Heart left ventricle (tissue), 16 donors: ENCODE results near the gene TCP1. TPM values are rescaled to one million over a fixed set of nuclear protein-coding genes. Genes with fewer than 3 reads are reported as not detected.
"Not testable (repeated sequence)": the region's sequence is repeated elsewhere in the genome, so short reads cannot be mapped to it uniquely, and the experiment has no call there.

Experiments used
- ATAC-seq, 4 donors: fragments of 200-7000 bp; cut with Tn5 transposase; one replicate each; pipeline ENCODE4 v1.9.1; 2020 to 2022; ENCODE audit warnings: moderate library complexity in 4 of 4, mild to moderate bottlenecking in 3 of 4, moderate number of reproducible peaks in 1 of 4
- DNase-seq, 5 donors: peaks; one replicate each; pipeline ENCODE4 v3.0.0-alpha.2; 2020
- H3K27ac ChIP-seq, 12 donors: fragments of 200-600 bp; sonication (generic) in 4 of 12; one replicate each; pipeline versions ENCODE4 v1.5.0 to v1.8.0; 2016 to 2022; ENCODE audit warnings: mild to moderate bottlenecking in 2 of 12
- H3K27me3 ChIP-seq, 9 donors: fragments of 200-600 bp; sonication (generic) in 2 of 9; one replicate each; pipeline versions ENCODE4 v1.5.1 to v1.8.0; 2016 to 2022; ENCODE audit warnings: mild to moderate bottlenecking in 3 of 9
- H3K36me3 ChIP-seq, 9 donors: fragments of 200-600 bp; sonication (generic) in 2 of 9; one replicate each; pipeline versions ENCODE4 v1.5.0 to v1.8.0; 2018 to 2022; ENCODE audit warnings: mild to moderate bottlenecking in 2 of 9
- H3K4me1 ChIP-seq, 12 donors: fragments of 200-600 bp; sonication (generic) in 4 of 12; one replicate each; pipeline versions ENCODE4 v1.5.0 to v1.8.0; 2016 to 2022; ENCODE audit warnings: mild to moderate bottlenecking in 3 of 12
- H3K4me3 ChIP-seq, 12 donors: fragments of 200-600 bp; sonication (generic) in 4 of 12; one replicate each; pipeline versions ENCODE4 v1.5.0 to v1.8.0; 2017 to 2022; ENCODE audit warnings: mild to moderate bottlenecking in 9 of 12, moderate library complexity in 4 of 12
- H3K9me3 ChIP-seq, 12 donors: fragments of 200-600 bp; sonication (generic) in 4 of 12; one replicate each; pipeline versions ENCODE4 v1.5.0 to v1.8.0; 2016 to 2022; ENCODE audit warnings: mild to moderate bottlenecking in 1 of 12
- CTCF ChIP-seq, 12 donors: fragments of 200-600 bp; sonication (generic) in 4 of 12; IDR thresholded peaks; one replicate each; pipeline versions ENCODE4 v1.5.0 to v1.8.0; 2018 to 2022; ENCODE audit warnings: antibody characterized with exemption in 12 of 12, mild to moderate bottlenecking in 5 of 12
- POLR2A ChIP-seq, 2 donors: fragments of 450-650 bp; IDR thresholded peaks; one replicate each; pipeline ENCODE4 v1.6.1; 2017; ENCODE audit warnings: antibody characterized with exemption in 2 of 2, mild to moderate bottlenecking in 2 of 2, moderate library complexity in 2 of 2
- WGBS, 4 donors: extraction: QIAGEN DNeasy Blood & Tissue Kit in 2 of 4; methylation state at CpG; one replicate each; pipeline versions ENCODE4 v1.1.5 to v1.1.7; 2013 to 2018; 5-methylcytosine and 5-hydroxymethylcytosine counted together
- intact Hi-C, 10 donors: fragments of 100-400 bp; cut with DNase I; formaldehyde crosslinking; loops; one replicate each; pipeline versions ENCODE4 v1.11.1 to v1.14.2; 2022
- polyA plus RNA-seq, 2 donors: library from polyadenylated mRNA; stranded (reverse); fragments of 200-250 nt; gene quantifications; one replicate each; pipeline ENCODE4 v1.2.3, GENCODE V29; 2013
- total RNA-seq, 9 donors: library from RNA; depleted of rRNA in 2 of 9; stranded (reverse); fragments of >200 nt in 2 of 9; fragmentation: NEBNext Ultra II Directional in 3 of 9; extraction: Animal tissue kit (Norgen Biotek cat#: 25700) in 3 of 9; gene quantifications; one replicate each; pipeline versions ENCODE4 v1.1.0 to v1.2.4, GENCODE V29; 2016 to 2023
- donor health status: ischemic (EF 13 %, LVEDD 7.1; RV severe dilation, severe dysfunction).
- donor health status: healthy with polysubstance abuse.
- donor health status: DM: no; HTN: yes; CAD: no.
- donor health status: DM: no; HTN: no; CAD: no.
- donor health status: ischemic (EF 25% LVEDD 6.9; RV normal size, moderate dysfunction).
- donor health status: ischemic (EF 25% LVEDD 5.7; RV mildly dilated, moderate dysfunction).
- donor health status: healthy.
- donor health status: DM: yes; HTN: yes; CAD: no.
- donor health status: ischemic (EF 35%, LVEDD 5.7; RV mildly dilated, moderate dysfunction).
- donor health status: nonischemic (EF 11% LVEDD 7.7; RV severe dilation, severe dysfunction).
- donor health status: DM: yes; HTN: yes; CAD: no.
- donor health status: PGD.
- donor health status: ischemic (EF 29% LVEDD 5.4; RV normal size, mild dysfunction).
- donor health status: nonischemic (EF 23%, LVEDD 6.1; RV moderate dilation, normal function).

Gene TCP1
- total and polyA plus RNA-seq, 11 donors = 89.2 to 241 (median 142) TPM

GRCh38 chr6:159736908-159737307, 52.5 kb downstream of the TCP1 start:
- H3K27me3 ChIP-seq = no peaks in the 10 kb centered on the region
- H3K27ac ChIP-seq = no peak overlapping the region
- WGBS, 4 donors = 85 to 93% (median 89%) methylated on average over 7 of the region's 7 CpGs
- H3K4me3 ChIP-seq = no peak overlapping the region
- no peaks in the 10 kb centered on the region for H3K9me3 ChIP-seq
- intact Hi-C loops = no loop called here
- no peak for ATAC-seq
- DNase-seq = no peak
- peaks cover 0 to 54% (median 51%) of the 10 kb centered on the region in 9 donors for H3K36me3 ChIP-seq
- TF ChIP-seq POLR2A (IDR thresholded peaks at IDR 0.05) = no peak
- no peak for TF ChIP-seq CTCF (IDR thresholded peaks at IDR 0.05)
- H3K4me1 ChIP-seq = peaks cover 0 to 74% (median 29%) of the 10 kb centered on the region in 12 donors

DNA sequence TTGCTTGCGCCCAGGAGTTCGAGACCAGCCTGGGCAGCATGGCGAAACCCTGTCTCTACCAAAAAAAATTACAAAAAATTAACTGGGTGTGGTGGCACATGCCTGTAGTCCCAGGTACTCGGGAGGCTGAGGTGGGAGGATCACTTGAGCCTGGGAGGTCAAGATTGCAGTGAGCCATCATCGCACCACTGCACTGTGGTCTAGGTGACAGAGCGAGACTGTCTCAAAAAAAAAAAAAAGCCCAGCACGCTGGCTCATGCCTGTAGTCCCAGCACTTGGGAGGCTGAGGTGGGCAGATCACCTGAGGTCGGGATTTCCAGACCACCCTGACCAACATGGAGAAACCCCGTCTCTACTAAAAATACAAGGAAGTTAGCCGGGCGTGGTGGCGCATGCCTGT, 56.0 kb downstream of the TCP1 start:
- H3K27ac ChIP-seq, H3K4me3 ChIP-seq, intact Hi-C loops, DNase-seq, H3K27me3 ChIP-seq, H3K9me3 ChIP-seq, ATAC-seq: not testable (repeated sequence)
- WGBS, 4 donors = 90 to 98% (median 94%) methylated on average over 12 of the region's 12 CpGs
- Histone ChIP-seq H3K36me3 (peaks cover 0 to 28% (median 15%) of the 10 kb centered on the region in 9 donors), H3K4me1 (peaks cover 3 to 95% (median 55%) of the 10 kb centered on the region in 12 donors)

- H3K36me3 ChIP-seq = peaks cover 0 to 19% (median 7%) of the 10 kb centered on the region in 9 donors
- H3K9me3 ChIP-seq, H3K4me3 ChIP-seq, intact Hi-C loops, DNase-seq, ATAC-seq, H3K27ac ChIP-seq, H3K27me3 ChIP-seq: not testable (repeated sequence)
- WGBS, 4 donors = 91 to 96% (median 91%) methylated on average over 12 of the region's 12 CpGs
- H3K4me1 ChIP-seq = peaks cover 3 to 86% (median 54%) of the 10 kb centered on the region in 12 donors
Measured at GRCh38 chr6:159732550-159732949, 56.9 kb downstream of the TCP1 start.

- TF ChIP-seq CTCF (IDR thresholded peaks at IDR 0.05) (no peak), POLR2A (IDR thresholded peaks at IDR 0.05) (no peak)
- H3K27ac ChIP-seq = peak overlapping the region in 2 of 12 donors; percentile 1 to 6
- no peaks in the 10 kb centered on the region for H3K9me3 ChIP-seq
- peaks cover 3 to 77% (median 52%) of the 10 kb centered on the region in 12 donors for H3K4me1 ChIP-seq
- no peak for ATAC-seq
- no peak for DNase-seq
- WGBS, 4 donors = 57 to 66% (median 61%) methylated on average over 6 of the region's 6 CpGs
- H3K36me3 ChIP-seq = peaks cover 0 to 10% (median 0%) of the 10 kb centered on the region in 9 donors
- H3K4me3 ChIP-seq = peak overlapping the region in 3 of 12 donors; percentile 88 to 93 (median 93)
- no peaks in the 10 kb centered on the region for H3K27me3 ChIP-seq
- intact Hi-C loops = no loop called here
Measured at GRCh38 chr6:159730332-159730676, 59.1 kb downstream of the TCP1 start.

- no peak for DNase-seq
- 18 to 24% (median 19%) methylated on average over 4 of the region's 4 CpGs for WGBS, 4 donors
- ATAC-seq = no peak
- peaks cover 3 to 77% (median 52%) of the 10 kb centered on the region in 12 donors for H3K4me1 ChIP-seq
- peaks cover 0 to 10% (median 0%) of the 10 kb centered on the region in 9 donors for H3K36me3 ChIP-seq
- intact Hi-C loops = loop anchor here in 7 of 10 donors (5.0 kb wide), 4 partner anchors 33 to 63 kb away; partner anchors contain the start of genes TCP1 (in 4 of the 7), ACAT2 (in 1 of the 7), MRPL18 (in 1 of the 7) and SOD2 (in 1 of the 7)
- TF ChIP-seq POLR2A (IDR thresholded peaks at IDR 0.05) = no peak
- TF ChIP-seq CTCF (IDR thresholded peaks at IDR 0.05) = no peak
- no peaks in the 10 kb centered on the region for H3K9me3 ChIP-seq
- H3K4me3 ChIP-seq = peak overlapping the region in 9 of 12 donors; percentile 5 to 98 (median 93)
- H3K27ac ChIP-seq = peak overlapping the region in 3 of 12 donors; percentile 1 to 99 (median 98)
- H3K27me3 ChIP-seq = no peaks in the 10 kb centered on the region
Measured at GRCh38 chr6:159729598-159730331, 59.6 kb downstream of the TCP1 start.
